ENCODE measurements around the gene LIG1. TPM values are rescaled to one million over a fixed set of nuclear protein-coding genes. Genes with fewer than 3 reads are reported as not detected.

Gene LIG1
- total and polyA plus RNA-seq, 9 of the 15 experiments (the other 6 are each of a cell fraction or from before 2014, with no cell fraction given) = 9.6 to 114 (median 71.1) TPM

DNA sequence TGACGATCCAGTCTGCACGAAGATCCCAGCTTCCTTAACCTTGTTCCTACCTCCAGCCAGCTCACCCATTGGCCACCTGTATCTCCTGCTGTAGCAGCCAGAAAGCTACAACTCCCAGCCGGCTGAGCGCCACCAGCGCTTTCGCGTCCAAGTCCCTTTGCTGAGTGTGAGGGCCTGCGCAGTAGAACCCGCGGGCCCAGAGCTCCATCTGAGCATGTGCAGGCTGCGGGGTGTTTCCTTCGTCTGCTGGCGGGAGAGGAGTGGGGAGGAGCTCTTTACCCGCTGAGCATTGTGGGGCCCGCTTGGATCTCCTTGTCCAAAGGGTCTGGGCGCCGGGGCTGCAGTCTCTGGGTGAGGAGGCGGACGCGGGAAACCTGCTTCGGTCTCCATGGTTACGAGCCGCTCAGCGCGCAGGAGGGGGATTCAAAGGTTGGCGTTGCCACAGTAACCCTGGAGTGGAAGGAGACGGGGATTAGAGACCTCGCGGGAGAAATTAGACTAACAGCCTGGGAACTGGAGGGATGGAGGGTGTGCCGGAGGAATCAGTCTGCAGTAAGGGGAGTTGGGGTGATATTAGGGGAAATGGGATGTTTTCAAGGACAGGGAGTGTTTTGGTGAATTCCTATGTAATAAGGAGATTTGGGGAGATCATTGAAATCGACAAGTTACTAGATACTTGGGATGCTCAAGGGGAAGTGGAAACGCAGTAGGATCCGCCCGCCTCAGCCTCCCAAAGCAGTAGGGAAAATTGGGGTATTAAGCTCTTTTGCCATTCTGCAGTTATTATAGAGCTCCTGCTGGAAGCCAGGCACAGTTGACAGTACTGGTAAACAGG, 33.9 kb upstream of the LIG1 start (continued):
- TF ChIP-seq YY1 (IDR thresholded peaks at IDR 0.05; ENCODE audit: borderline replicate concordance in 1 of 3, control insufficient read depth in 1 of 3, extremely low read depth in 1 of 3, insufficient read depth in 3 of 3, insufficient read length in 1 of 3, insufficient replicate concordance in 2 of 3, low read depth in 1 of 3, low read length in 2 of 3) (peak in 2 of 3 experiments; percentile 7 to 60), MLLT1 (IDR thresholded peaks at IDR 0.05) (0 out of 4 replicates have a peak, but pooled peaks of 1 of the 2 experiments have one; percentile 54), HDAC1 (IDR thresholded peaks at IDR 0.05) (peak in 1 of 2 experiments; percentile 64; a peak in 2 of 4 replicates), ZC3H8 (IDR thresholded peaks at IDR 0.05) (peak; percentile 37; the same call in 1 of the 2 replicates), ESRRB (CRISPR knock-in tag; IDR thresholded peaks at IDR 0.05; ENCODE audit: borderline replicate concordance) (0 out of 2 replicates have a peak, but pooled peaks have one; percentile 47), PATZ1 (CRISPR knock-in tag; IDR thresholded peaks at IDR 0.05; ENCODE audit: borderline replicate concordance) (no peak), SFPQ (IDR thresholded peaks at IDR 0.05; ENCODE audit: low read depth, low read length) (no peak), EP300 (IDR thresholded peaks at IDR 0.05; ENCODE audit: low read length) (no peak), ZNF76 (CRISPR knock-in tag; IDR thresholded peaks at IDR 0.05; ENCODE audit: borderline replicate concordance) (0 out of 2 replicates have a peak, but pooled peaks have one; percentile 35), SMARCA4 (IDR thresholded peaks at IDR 0.05) (0 out of 2 replicates have a peak, but pooled peaks have one; percentile 0)
- TF ChIP-seq, protein P1, sequence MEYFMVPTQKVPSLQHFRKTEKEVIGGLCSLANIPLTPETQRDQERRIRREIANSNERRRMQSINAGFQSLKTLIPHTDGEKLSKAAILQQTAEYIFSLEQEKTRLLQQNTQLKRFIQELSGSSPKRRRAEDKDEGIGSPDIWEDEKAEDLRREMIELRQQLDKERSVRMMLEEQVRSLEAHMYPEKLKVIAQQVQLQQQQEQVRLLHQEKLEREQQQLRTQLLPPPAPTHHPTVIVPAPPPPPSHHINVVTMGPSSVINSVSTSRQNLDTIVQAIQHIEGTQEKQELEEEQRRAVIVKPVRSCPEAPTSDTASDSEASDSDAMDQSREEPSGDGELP (CRISPR knock-in tag; IDR thresholded peaks at IDR 0.05; ENCODE audit: borderline replicate concordance) = peak; percentile 89
- TF ChIP-seq, protein P2, sequence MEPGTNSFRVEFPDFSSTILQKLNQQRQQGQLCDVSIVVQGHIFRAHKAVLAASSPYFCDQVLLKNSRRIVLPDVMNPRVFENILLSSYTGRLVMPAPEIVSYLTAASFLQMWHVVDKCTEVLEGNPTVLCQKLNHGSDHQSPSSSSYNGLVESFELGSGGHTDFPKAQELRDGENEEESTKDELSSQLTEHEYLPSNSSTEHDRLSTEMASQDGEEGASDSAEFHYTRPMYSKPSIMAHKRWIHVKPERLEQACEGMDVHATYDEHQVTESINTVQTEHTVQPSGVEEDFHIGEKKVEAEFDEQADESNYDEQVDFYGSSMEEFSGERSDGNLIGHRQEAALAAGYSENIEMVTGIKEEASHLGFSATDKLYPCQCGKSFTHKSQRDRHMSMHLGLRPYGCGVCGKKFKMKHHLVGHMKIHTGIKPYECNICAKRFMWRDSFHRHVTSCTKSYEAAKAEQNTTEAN (CRISPR knock-in tag; IDR thresholded peaks at IDR 0.05) = no peak
- TF ChIP-seq, protein P3, sequence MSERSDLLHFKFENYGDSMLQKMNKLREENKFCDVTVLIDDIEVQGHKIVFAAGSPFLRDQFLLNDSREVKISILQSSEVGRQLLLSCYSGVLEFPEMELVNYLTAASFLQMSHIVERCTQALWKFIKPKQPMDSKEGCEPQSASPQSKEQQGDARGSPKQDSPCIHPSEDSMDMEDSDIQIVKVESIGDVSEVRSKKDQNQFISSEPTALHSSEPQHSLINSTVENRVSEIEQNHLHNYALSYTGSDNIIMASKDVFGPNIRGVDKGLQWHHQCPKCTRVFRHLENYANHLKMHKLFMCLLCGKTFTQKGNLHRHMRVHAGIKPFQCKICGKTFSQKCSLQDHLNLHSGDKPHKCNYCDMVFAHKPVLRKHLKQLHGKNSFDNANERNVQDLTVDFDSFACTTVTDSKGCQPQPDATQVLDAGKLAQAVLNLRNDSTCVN (CRISPR knock-in tag; IDR thresholded peaks at IDR 0.05) = peak; percentile 66; the same call in 1 of the 2 replicates

Data from K562 (cell line).